WI38 (cell line): ENCODE results near the gene RHBDL2.

Source experiments
- H3K4me3 ChIP-seq: 2 replicates; pipeline ENCODE4 v1.5.1; 2011; ENCODE audit warnings: low read depth, mild to moderate bottlenecking, control low read depth, low read length
- CTCF ChIP-seq: IDR thresholded peaks from 2 replicates; pipeline ENCODE4 v1.5.1; 2012; ENCODE audit warnings: low read depth, mild to moderate bottlenecking, control low read depth, low read length

RHBDL2 gene

GRCh38 chr1:38942664-38943428 is 1.2 kb upstream of the RHBDL2 start:
- TF ChIP-seq CTCF: no peak
- H3K4me3 ChIP-seq: no peak overlapping the region

DNA sequence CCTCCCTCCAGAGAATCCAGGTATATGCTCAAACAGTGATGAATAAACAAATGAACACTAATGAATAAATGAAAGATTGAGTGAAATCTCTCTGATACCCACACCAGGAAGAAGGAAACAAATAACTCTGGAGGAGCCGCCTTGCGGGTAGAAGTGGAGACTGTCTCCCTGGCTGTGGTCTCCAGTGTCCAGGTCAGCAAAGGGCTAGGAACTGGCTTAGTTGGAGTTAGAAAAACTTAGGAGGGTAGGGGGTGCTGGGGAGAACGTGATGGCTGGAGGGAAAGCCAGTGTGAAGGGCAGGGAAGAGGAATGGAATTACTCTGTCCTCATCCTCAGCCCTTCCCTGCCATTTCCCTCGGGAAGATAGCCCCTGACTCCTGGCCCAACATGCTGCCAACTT is 537 bp downstream of the RHBDL2 start:
- no peak for TF ChIP-seq CTCF
- H3K4me3 ChIP-seq: no peak overlapping the region

DNA sequence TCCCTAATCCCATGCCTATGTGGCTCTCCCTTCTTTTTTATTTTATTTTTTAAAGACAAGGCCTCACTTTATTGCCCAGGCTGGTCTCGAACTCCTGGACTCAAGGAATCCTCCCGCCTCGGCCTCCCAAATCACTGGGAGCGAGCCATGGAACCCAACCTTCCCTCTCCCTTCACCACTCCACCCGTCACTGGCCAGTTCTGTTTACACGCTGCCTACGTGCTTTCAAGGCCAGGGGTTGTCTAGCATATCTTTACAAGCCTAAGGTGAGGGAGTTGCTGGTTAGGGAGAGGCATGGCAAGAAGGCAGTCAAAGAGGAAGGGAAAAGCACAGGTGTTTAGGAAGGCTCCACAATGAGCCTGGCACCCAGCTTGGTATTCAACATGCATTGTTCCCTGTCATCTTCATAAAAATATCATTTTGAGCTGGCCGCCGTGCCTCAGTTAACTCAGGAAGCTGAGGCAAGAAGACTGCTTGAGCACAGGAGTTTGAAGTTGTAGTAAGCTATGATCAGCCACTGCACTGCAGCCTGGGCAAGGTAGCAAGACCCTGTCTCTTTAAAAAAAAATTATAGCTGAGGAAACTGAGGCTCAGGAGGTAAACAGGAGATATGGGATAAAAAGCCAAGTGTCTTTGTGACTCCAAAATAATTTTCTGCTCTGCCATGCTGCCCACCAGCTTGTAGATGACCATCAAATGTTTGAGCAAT is 1.1 kb downstream of the RHBDL2 start:
- no peak overlapping the region for H3K4me3 ChIP-seq
- no peak for TF ChIP-seq CTCF

- TF ChIP-seq CTCF: no peak
- H3K4me3 ChIP-seq: no peak overlapping the region
Measured at GRCh38 chr1:38938722-38939260, 2.8 kb downstream of the RHBDL2 start.

GRCh38 chr1:38932571-38932970 is 9.1 kb downstream of the RHBDL2 start:
- H3K4me3 ChIP-seq: no peak overlapping the region
- no peak for TF ChIP-seq CTCF

- TF ChIP-seq CTCF: no peak
- no peak overlapping the region for H3K4me3 ChIP-seq
Measured at GRCh38 chr1:38929476-38929875, 12.2 kb downstream of the RHBDL2 start.

GRCh38 chr1:38929054-38929453 is 12.6 kb downstream of the RHBDL2 start:
- no peak for TF ChIP-seq CTCF
- H3K4me3 ChIP-seq: no peak overlapping the region
